ENCODE data around the gene TENT4A. TPM values are rescaled to one million over a fixed set of nuclear protein-coding genes. Genes with fewer than 3 reads are reported as not detected.

TENT4A gene
- total RNA-seq, 2 experiments from 2014 or later = 39.0 to 46.1 TPM

GRCh38 chr5:6703806-6704205, 9.4 kb upstream of the TENT4A start:
- Histone ChIP-seq H3K9me3 (ENCODE audit: low read length) (no peaks in the 10 kb centered on the region), H3K4me3 (ENCODE audit: low read depth, low read length, poor library complexity, severe bottlenecking) (no peak overlapping the region), H3K9me2 (ENCODE audit: insufficient read depth, low read length) (no peaks in the 10 kb centered on the region), H3K27ac (ENCODE audit: low read depth, low read length, poor library complexity, severe bottlenecking) (no peak overlapping the region), H4K20me1 (ENCODE audit: insufficient read depth, low read length) (no peaks in the 10 kb centered on the region), H3K79me2 (ENCODE audit: insufficient read depth, low read depth, low read length) (no peaks in the 10 kb centered on the region), H3K4me2 (ENCODE audit: low read length) (no peak overlapping the region), H2AFZ (ENCODE audit: low read length) (no peak overlapping the region), H3K36me3 (ENCODE audit: insufficient read depth, low read length) (no peaks in the 10 kb centered on the region), H3K4me1 (ENCODE audit: insufficient read depth, low read length, poor library complexity, severe bottlenecking) (peaks cover 15% of the 10 kb centered on the region)
- intact Hi-C loops (cut with micrococcal nuclease; ENCODE audit: unreplicated experiment) = no loop called here
- TF ChIP-seq CTCF (conservative IDR thresholded peaks at IDR 0.05; ENCODE audit: low read length) (no peak), EZH2phosphoT487 (IDR thresholded peaks at IDR 0.05; ENCODE audit: borderline replicate concordance, low read depth, low read length) (no peak)
- ChIA-PET CTCF (ENCODE audit: unreplicated experiment) (no interaction called here), POLR2A (interaction anchor here (0.6 kb wide), 1 partner anchor 8 kb away, joined by 3 read pairs; no protein-coding TSS in a partner anchor)
- DNase-seq (ENCODE audit: low spot score) = no peak
- BruUV-seq (replicated peaks) = no TSS peak

- intact Hi-C loops (cut with micrococcal nuclease; ENCODE audit: unreplicated experiment) = no loop called here
- H3K36me3 ChIP-seq (ENCODE audit: insufficient read depth, low read length) = no peaks in the 10 kb centered on the region
- BruUV-seq (replicated peaks) = no TSS peak
- ChIA-PET CTCF (ENCODE audit: unreplicated experiment) (no interaction called here), POLR2A (interaction anchor here (0.6 kb wide), 1 partner anchor 9 kb away, joined by 3 read pairs; no protein-coding TSS in a partner anchor)
- H2AFZ ChIP-seq (ENCODE audit: low read length) = no peak overlapping the region
- no peaks in the 10 kb centered on the region for H3K79me2 ChIP-seq (ENCODE audit: insufficient read depth, low read depth, low read length)
- H3K9me3 ChIP-seq (ENCODE audit: low read length) = no peaks in the 10 kb centered on the region
- no peak for TF ChIP-seq EZH2phosphoT487 (IDR thresholded peaks at IDR 0.05; ENCODE audit: borderline replicate concordance, low read depth, low read length)
- TF ChIP-seq CTCF (conservative IDR thresholded peaks at IDR 0.05; ENCODE audit: low read length) = no peak
- H3K4me1 ChIP-seq (ENCODE audit: insufficient read depth, low read length, poor library complexity, severe bottlenecking) = peaks cover 17% of the 10 kb centered on the region
- no peaks in the 10 kb centered on the region for H3K9me2 ChIP-seq (ENCODE audit: insufficient read depth, low read length)
- no peak for DNase-seq (ENCODE audit: low spot score)
- H3K4me2 ChIP-seq (ENCODE audit: low read length) = no peak overlapping the region
- H4K20me1 ChIP-seq (ENCODE audit: insufficient read depth, low read length) = no peaks in the 10 kb centered on the region
- H3K4me3 ChIP-seq (ENCODE audit: low read depth, low read length, poor library complexity, severe bottlenecking) = no peak overlapping the region
- no peak overlapping the region for H3K27ac ChIP-seq (ENCODE audit: low read depth, low read length, poor library complexity, severe bottlenecking)
Measured at GRCh38 chr5:6704361-6704851, 8.8 kb upstream of the TENT4A start.

- ChIA-PET CTCF (ENCODE audit: unreplicated experiment) (no interaction called here), POLR2A (no interaction called here)
- H3K4me2 ChIP-seq (ENCODE audit: low read length) = no peak overlapping the region
- TF ChIP-seq EZH2phosphoT487 (IDR thresholded peaks at IDR 0.05; ENCODE audit: borderline replicate concordance, low read depth, low read length) (no peak), CTCF (conservative IDR thresholded peaks at IDR 0.05; ENCODE audit: low read length) (no peak)
- H3K36me3 ChIP-seq (ENCODE audit: insufficient read depth, low read length) = no peaks in the 10 kb centered on the region
- no TSS peak for BruUV-seq (replicated peaks)
- no peak overlapping the region for H3K4me3 ChIP-seq (ENCODE audit: low read depth, low read length, poor library complexity, severe bottlenecking)
- H4K20me1 ChIP-seq (ENCODE audit: insufficient read depth, low read length) = no peaks in the 10 kb centered on the region
- no peak overlapping the region for H2AFZ ChIP-seq (ENCODE audit: low read length)
- intact Hi-C loops (cut with micrococcal nuclease; ENCODE audit: unreplicated experiment) = no loop called here
- no peaks in the 10 kb centered on the region for H3K79me2 ChIP-seq (ENCODE audit: insufficient read depth, low read depth, low read length)
- H3K9me3 ChIP-seq (ENCODE audit: low read length) = no peaks in the 10 kb centered on the region
- H3K9me2 ChIP-seq (ENCODE audit: insufficient read depth, low read length) = no peaks in the 10 kb centered on the region
- H3K4me1 ChIP-seq (ENCODE audit: insufficient read depth, low read length, poor library complexity, severe bottlenecking) = peaks cover 17% of the 10 kb centered on the region
- DNase-seq (ENCODE audit: low spot score) = no peak
- H3K27ac ChIP-seq (ENCODE audit: low read depth, low read length, poor library complexity, severe bottlenecking) = no peak overlapping the region
Measured at GRCh38 chr5:6705088-6705487, 8.1 kb upstream of the TENT4A start.
